GM21825 (cell line): ENCODE data around the gene SLC25A10.

Source experiments
- ATAC-seq: cut with Tn5 transposase; IDR thresholded peaks from one replicate; pipeline ENCODE4 v1.9.1; 2021; ENCODE audit warnings: mild to moderate bottlenecking, moderate library complexity; ENCODE audit not compliant: unreplicated experiment

The SLC25A10 gene

GRCh38 chr17:81686614-81687013 is 25.5 kb upstream of the SLC25A10 start:
- ATAC-seq: no peak

DNA sequence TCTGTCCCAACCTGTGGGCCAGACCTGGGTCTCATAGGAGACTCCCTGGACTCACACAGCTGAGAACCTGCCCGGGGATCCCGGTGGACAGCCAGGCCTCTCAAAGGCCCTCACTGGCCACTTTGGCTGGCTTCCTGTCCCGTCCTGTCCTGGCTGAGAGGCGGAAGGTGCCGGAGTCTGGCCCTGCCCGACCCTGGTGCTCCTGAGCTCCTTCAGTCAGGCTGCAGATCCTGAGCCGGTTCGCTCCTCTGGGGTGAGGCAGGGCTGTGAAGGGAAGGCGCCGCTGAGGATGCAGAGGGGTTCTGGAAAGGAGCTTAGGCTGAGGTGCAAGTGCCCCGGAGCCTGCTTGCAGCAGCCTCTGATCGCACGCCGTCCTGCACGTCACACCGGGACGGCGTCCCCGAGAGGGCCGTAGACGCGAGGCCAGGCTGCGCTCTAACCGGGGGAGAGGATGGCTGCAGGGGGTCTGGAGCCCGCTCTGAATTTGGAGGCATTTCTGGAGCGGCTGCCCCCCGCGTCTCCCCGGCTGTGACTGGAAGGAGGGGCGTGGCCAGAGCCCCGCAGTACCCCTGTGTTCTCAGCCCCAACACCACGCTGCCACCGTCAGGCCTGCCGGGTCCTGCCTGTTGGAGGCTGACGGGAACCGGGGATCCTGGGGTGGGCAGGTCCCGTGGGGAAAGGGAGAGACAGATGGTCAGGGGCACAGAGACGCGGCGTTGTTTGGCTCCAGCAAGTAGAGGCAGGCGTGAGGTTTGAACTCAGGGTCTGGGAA is 24.1 kb upstream of the SLC25A10 start:
- no peak for ATAC-seq

GRCh38 chr17:81688616-81689015 is 23.5 kb upstream of the SLC25A10 start:
- ATAC-seq: no peak

DNA sequence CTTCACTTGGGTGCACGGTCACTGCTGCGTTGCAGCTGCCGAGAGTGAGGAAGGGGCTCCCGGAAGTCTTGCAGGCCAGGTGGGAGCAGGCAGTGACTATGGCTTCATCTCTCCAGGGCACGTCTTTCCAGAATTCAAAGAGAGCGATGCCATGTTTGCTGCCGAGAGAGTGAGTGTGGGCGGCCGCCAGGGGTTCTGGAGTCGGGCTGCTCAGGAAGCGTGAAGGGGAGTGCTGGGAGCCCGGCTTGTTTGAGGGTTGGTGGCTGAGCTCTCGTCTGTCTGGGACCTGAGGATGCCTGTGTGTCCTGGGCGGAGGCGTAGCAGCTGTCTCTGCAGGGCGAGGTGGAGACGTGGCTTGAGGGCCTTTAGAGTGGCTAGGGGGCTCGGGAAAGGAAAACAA is 22.0 kb upstream of the SLC25A10 start:
- ATAC-seq: no peak

DNA sequence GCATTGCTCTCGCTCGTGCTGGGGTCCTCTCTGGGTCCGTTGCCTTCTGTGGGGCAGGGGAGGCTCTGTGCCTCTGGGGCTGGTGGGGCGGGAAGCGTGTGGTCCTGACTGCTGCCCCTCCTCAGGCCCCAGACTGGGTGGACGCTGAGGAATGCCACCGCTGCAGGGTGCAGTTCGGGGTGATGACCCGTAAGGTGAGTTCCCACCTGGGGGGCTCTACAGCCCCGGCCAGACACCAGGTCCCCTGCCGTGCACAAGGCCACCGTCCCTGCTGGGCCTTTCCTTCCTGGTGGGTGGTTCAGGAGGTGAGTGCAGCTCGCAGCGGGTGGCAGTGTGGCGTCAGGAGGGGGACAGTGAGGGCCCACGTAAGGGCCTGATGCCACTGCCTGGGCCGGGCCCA is 21.5 kb upstream of the SLC25A10 start:
- no peak for ATAC-seq

DNA sequence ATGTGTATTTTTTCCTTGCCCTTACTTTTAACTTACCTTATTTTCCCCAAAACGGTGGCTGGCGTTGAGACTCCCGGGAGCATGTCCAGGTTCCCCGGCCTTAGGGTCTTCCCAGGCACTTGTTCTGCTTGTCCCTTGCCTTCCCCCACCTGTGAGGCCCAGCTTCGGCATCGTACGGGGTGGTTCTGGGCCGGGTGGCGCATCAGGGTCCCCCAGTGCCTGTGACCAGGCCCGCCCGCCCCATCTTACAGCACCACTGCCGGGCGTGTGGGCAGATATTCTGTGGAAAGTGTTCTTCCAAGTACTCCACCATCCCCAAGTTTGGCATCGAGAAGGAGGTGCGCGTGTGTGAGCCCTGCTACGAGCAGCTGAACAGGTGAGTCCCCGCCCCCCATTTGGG is 20.9 kb upstream of the SLC25A10 start:
- ATAC-seq: no peak

DNA sequence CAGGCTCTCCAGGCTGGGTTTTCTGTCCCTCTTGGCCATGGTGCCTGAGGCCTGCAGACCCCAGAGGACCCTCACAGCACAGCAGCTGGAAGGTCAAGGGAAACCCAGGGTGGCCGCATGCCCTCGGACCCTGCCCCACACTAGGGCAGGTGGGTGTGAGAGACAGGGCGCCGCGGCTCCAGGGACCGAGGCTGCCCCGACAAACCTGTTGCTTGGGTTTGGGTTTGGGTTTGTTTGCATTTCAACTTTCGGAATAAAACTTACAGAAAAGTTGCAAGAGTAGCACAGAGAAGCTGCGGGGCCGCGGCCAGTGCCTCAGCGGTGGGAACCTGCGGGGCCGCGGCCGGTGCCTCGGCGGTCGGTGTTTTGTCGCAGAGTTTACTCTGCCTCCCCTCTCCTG is 20.5 kb upstream of the SLC25A10 start:
- ATAC-seq: no peak

GRCh38 chr17:81693509-81694210 is 18.4 kb upstream of the SLC25A10 start:
- no peak for ATAC-seq

GRCh38 chr17:81694810-81695209 is 17.3 kb upstream of the SLC25A10 start:
- no peak for ATAC-seq

DNA sequence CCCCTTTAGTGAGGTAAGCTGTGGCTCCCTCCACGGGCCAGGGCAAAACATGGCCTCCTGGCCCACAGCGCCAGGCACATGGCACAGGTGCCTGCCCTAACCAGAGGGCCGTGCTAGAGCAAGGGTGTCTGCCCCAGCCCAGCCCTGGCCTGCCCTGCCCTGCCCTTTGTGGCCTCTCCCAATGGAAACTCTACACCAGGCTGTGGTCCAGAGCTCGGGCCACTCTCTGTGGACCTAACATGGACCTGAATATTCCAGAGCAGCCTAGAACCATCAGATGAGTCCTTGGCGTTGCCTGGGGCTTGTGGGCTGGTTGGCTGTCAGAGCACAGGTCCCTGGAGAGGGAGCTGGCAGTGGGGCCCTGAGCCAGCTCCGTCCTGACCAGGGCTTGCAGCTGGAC is 16.9 kb upstream of the SLC25A10 start:
- no peak for ATAC-seq

GRCh38 chr17:81695801-81696200 is 16.3 kb upstream of the SLC25A10 start:
- ATAC-seq: no peak

GRCh38 chr17:81696218-81696941 is 15.7 kb upstream of the SLC25A10 start:
- no peak for ATAC-seq

- no peak for ATAC-seq
Measured at GRCh38 chr17:81697261-81698044, 14.6 kb upstream of the SLC25A10 start.

GRCh38 chr17:81700353-81701287 is 11.5 kb upstream of the SLC25A10 start:
- no peak for ATAC-seq

DNA sequence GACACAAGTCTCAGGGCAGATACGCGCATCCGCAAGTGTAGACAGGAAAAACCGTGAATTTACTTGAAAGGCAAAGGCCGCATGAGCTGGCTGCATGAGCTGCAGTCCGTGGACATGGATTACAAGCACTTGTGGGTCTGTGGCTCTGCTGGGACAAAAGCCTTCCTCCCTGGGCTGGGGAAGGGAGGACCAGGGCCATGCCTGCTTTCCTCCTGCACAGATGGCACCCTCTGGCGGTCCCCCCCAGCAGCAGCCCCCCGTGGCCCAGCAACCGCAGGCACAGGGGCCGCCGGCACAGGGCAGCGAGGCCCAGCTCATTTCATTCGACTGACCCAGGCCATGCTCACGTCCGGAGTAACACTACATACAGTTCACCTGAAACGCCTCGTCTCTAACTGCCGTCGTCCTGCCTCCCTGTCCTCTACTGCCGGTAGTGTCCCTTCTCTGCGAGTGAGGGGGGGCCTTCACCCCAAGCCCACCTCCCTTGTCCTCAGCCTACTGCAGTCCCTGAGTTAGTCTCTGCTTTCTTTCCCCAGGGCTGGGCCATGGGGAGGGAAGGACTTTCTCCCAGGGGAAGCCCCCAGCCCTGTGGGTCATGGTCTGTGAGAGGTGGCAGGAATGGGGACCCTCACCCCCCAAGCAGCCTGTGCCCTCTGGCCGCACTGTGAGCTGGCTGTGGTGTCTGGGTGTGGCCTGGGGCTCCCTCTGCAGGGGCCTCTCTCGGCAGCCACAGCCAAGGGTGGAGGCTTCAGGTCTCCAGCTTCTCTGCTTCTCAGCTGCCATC is 10.6 kb upstream of the SLC25A10 start:
- ATAC-seq: no peak

DNA sequence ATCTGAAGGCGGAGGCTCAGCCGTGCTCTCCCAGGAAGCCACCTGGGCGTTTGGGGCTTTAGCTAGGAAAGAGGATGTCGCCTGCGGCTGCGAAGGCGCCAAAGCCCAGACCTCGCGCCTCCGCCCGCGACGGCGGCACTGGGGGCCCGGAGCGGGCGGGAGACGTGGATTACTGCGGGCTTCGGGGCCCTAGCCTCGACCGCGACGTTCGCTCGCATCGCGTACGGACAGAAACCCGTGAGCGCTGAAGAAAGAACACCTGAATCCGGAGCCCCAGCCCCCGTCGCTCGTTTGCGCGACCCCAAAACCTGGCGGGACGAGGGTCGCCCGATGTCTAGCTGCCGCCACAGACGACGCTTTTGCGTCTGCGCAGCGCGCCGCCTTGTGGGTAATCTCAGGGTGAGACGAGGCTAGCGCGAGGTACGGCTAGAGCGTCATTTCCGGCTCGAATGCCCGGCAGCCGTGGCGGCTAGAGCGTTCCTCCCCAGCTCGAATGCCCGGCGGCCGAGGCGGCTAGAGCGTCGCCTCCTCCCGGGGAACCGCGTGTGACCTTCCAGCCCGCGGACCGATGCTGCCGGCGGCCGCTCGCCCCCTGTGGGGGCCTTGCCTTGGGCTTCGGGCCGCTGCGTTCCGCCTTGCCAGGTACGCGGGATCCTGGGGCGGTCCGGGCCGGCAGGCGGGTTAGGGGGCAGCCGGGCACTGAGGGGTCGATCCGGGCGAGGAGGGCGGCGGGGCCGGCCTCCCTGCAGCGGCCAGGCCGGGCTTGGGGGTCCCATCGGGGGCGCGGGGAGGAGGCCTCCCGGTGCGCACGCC is 8.9 kb upstream of the SLC25A10 start, which contains the start of gene MRPL12:
Gene MRPL12, plus strand, starts transcription at position 434 of the 813 bp plus-strand sequence. Its CDS starts 135 bp downstream, at position 569.
- ATAC-seq: peak; percentile 70

- no peak for ATAC-seq
Measured at GRCh38 chr17:81703747-81704654, 8.1 kb upstream of the SLC25A10 start.
